Activated CD8-positive, alpha-beta T cell treated with anti-CD3 and anti-CD28 coated beads for 36 hours (primary cell): Measurements from ENCODE around the gene MMP17. TPM values are rescaled to one million over a fixed set of nuclear protein-coding genes. Genes with fewer than 3 reads are reported as not detected.
"Not testable (repeated sequence)": the region's sequence is repeated elsewhere in the genome, so short reads cannot be mapped to it uniquely, and the experiment has no call there.

Source experiments
- ATAC-seq: fragments of 200-7000 bp; cut with Tn5 transposase; one replicate; pipeline ENCODE4 v1.10.0; 2021; ENCODE audit warnings: mild to moderate bottlenecking, moderate library complexity
- CTCF ChIA-PET: fragments of 350-600 bp; sonication (Branson Sonifier 250); formaldehyde crosslinking; loops from one replicate; lab custom pipeline; 2021; ENCODE audit warnings: antibody characterized with exemption; lab: Charles Lee
- POLR2A ChIA-PET: fragments of 350-600 bp; sonication (Branson Sonifier 250); formaldehyde crosslinking; loops from one replicate; lab custom pipeline; 2021; ENCODE audit warnings: antibody characterized with exemption; lab: Charles Lee
- DNase-seq: peaks from one replicate; pipeline ENCODE4 v3.0.0-alpha.2; 2020
- H3K27ac Mint-ChIP-seq: one replicate; pipeline ENCODE4 v1.8.0; 2021; ENCODE audit warnings: mild to moderate bottlenecking, mixed read lengths
- H3K27me3 Mint-ChIP-seq: one replicate; pipeline ENCODE4 v1.8.0; 2021; ENCODE audit warnings: mixed read lengths
- H3K36me3 Mint-ChIP-seq: one replicate; pipeline ENCODE4 v1.8.0; 2021; ENCODE audit warnings: low read depth, mixed read lengths
- H3K4me1 Mint-ChIP-seq: one replicate; pipeline ENCODE4 v1.8.0; 2021; ENCODE audit warnings: low read depth, mixed read lengths
- H3K4me3 Mint-ChIP-seq: one replicate; pipeline ENCODE4 v1.8.0; 2021; ENCODE audit warnings: mild to moderate bottlenecking, moderate library complexity, mixed read lengths
- H3K9me3 Mint-ChIP-seq: one replicate; pipeline ENCODE4 v1.8.0; 2021; ENCODE audit warnings: mixed read lengths
- intact Hi-C: fragments of 100-400 bp; cut with micrococcal nuclease; formaldehyde crosslinking; loops from one replicate; pipeline ENCODE4 v1.10.0; 2022
- total RNA-seq, 2 experiments: library from RNA; stranded (reverse); gene quantifications; one replicate each; pipeline ENCODE4 v1.2.3, GENCODE V29; 2021
- TF ChIP-seq, protein P1 (sequence below): fragments of 200-600 bp; IDR thresholded peaks from one replicate; pipeline ENCODE4 v1.8.0; 2022; ENCODE audit warnings: antibody characterized with exemption, mild to moderate bottlenecking

MMP17 gene
- total RNA-seq, 2 experiments from 2014 or later, result 0.60 TPM; not detected in 1

DNA sequence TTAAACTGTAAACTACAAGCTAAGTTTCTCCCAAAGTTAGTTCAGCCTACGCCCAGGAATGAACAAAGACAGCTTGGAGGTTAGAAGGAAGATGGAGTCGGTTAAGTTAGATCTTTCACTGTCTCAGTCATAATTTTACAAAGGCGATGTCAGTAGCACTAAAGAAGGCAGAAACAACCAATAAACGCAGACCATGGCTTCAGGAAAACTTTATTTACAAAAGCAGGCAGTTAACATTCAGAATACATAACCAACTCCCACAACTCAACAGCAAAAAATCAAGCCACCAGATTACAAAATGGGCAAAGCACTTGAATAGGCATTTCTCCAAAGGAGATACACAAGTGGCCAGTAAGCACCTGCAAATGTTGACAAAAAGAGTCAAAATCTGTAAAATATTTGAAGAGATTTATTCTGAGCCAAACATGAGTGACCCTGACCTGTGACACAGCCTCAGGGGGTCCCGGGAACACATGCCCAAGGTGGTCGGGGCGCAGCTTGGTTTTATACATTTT is 57.4 kb downstream of the MMP17 start:
- H3K27me3 Mint-ChIP-seq, result no peaks in the 10 kb centered on the region
- no peak overlapping the region for H3K4me3 Mint-ChIP-seq
- TF ChIP-seq, protein P1, sequence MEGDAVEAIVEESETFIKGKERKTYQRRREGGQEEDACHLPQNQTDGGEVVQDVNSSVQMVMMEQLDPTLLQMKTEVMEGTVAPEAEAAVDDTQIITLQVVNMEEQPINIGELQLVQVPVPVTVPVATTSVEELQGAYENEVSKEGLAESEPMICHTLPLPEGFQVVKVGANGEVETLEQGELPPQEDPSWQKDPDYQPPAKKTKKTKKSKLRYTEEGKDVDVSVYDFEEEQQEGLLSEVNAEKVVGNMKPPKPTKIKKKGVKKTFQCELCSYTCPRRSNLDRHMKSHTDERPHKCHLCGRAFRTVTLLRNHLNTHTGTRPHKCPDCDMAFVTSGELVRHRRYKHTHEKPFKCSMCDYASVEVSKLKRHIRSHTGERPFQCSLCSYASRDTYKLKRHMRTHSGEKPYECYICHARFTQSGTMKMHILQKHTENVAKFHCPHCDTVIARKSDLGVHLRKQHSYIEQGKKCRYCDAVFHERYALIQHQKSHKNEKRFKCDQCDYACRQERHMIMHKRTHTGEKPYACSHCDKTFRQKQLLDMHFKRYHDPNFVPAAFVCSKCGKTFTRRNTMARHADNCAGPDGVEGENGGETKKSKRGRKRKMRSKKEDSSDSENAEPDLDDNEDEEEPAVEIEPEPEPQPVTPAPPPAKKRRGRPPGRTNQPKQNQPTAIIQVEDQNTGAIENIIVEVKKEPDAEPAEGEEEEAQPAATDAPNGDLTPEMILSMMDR, result no peak
- no peak for DNase-seq
- no peak for ATAC-seq
- no peaks in the 10 kb centered on the region for H3K36me3 Mint-ChIP-seq
- CTCF ChIA-PET, result no interaction called here
- no peak overlapping the region for H3K27ac Mint-ChIP-seq
- peaks cover 6% of the 10 kb centered on the region for H3K9me3 Mint-ChIP-seq
- intact Hi-C loops, result no loop called here
- POLR2A ChIA-PET, result interaction anchor here (1.0 kb wide), 1 partner anchor 256 kb away, joined by 5 read pairs; no protein-coding TSS in a partner anchor
- H3K4me1 Mint-ChIP-seq, result no peaks in the 10 kb centered on the region

- H3K27me3 Mint-ChIP-seq, H3K36me3 Mint-ChIP-seq, intact Hi-C loops, CTCF ChIA-PET, H3K4me1 Mint-ChIP-seq, H3K9me3 Mint-ChIP-seq, POLR2A ChIA-PET, H3K4me3 Mint-ChIP-seq, DNase-seq, H3K27ac Mint-ChIP-seq, ATAC-seq: not testable (repeated sequence)
Measured at GRCh38 chr12:131891722-131892121, 63.5 kb downstream of the MMP17 start.

- no peaks in the 10 kb centered on the region for H3K9me3 Mint-ChIP-seq
- ChIA-PET CTCF (no interaction called here), POLR2A (no interaction called here)
- H3K4me3 Mint-ChIP-seq, result peak overlapping the region; percentile 35
- no peak for DNase-seq
- no peak overlapping the region for H3K27ac Mint-ChIP-seq
- intact Hi-C loops, result no loop called here
- H3K4me1 Mint-ChIP-seq, result peaks cover 9% of the 10 kb centered on the region
- no peaks in the 10 kb centered on the region for H3K36me3 Mint-ChIP-seq
- no peaks in the 10 kb centered on the region for H3K27me3 Mint-ChIP-seq
- no peak for ATAC-seq
- TF ChIP-seq, protein P1, result no peak
Measured at GRCh38 chr12:131892711-131893604, 64.8 kb downstream of the MMP17 start.

DNA sequence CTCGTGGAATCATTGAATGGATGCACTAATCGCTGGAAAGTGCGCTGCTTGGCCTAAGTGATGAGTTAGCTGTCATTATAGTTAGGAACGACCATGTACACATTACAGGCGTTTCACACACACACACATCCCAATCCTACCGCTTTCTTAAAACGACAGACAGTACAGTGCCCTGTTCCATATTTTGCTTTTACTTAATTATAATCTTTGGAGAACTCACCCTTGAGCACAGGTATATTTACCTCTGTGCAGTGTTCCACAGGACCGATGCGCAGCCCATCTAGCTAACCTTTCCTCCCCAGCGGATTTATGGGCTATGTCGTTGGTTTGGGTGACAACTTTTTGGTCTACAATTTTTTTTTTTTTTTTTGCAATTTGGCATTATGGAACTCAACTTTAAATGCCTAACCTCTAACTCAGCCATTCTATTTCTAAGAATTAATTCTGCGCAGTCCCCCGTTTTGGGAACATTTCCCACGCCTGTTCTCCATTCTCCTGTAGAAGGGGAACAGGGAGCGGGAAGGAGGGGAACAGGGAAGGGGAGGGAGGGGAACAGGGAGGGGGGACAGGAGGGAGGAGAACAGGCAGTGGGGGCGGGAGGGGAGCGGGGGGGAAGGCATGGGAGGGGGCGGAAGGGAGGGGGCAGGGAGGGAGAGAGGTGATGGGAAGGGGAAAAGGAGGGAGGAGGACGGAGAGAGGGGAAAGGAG is 65.6 kb downstream of the MMP17 start:
- no peaks in the 10 kb centered on the region for H3K36me3 Mint-ChIP-seq
- ATAC-seq (no peak), DNase-seq (no peak)
- intact Hi-C loops, result no loop called here
- H3K4me1 Mint-ChIP-seq, result peaks cover 9% of the 10 kb centered on the region
- no peaks in the 10 kb centered on the region for H3K27me3 Mint-ChIP-seq
- no peaks in the 10 kb centered on the region for H3K9me3 Mint-ChIP-seq
- TF ChIP-seq, protein P1, result no peak
- peak overlapping the region; percentile 35 for H3K4me3 Mint-ChIP-seq
- ChIA-PET POLR2A (no interaction called here), CTCF (no interaction called here)
- no peak overlapping the region for H3K27ac Mint-ChIP-seq

DNA sequence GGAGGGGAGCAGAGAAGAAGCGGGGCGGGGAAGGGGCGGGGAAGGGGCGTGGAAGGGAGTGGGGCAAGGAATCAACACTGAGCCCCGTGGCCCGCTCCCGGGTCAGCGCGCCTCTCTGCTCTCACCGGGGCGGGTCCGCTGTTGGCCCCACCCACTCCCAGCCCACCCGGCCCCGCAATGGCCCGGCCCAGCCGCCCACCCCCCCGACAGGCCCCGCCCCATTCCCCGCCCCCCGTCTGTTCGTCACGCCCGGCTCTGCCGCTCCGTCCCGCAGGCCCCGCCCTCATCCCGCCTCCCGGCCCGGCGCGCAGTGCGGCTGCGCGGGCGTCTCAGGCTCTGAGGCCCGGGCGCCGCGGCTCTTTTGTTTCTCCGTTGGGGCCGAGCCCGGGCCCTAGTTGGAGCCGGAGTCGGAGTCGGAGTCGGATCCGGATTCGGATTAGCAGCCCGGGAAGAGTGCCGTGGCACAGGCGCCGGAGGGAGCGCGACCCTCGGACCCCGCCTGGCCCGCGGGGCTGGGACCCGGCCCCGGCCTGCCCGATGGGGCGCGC is 66.2 kb downstream of the MMP17 start, which contains the start of gene ULK1:
Gene ULK1, plus strand, starts transcription at position 310 of the 548 bp plus-strand sequence. CDS start 380 bp downstream, outside the sequence.
- CTCF ChIA-PET, result no interaction called here
- Mint-ChIP-seq H3K36me3 (no peaks in the 10 kb centered on the region), H3K27me3 (no peaks in the 10 kb centered on the region), H3K4me1 (peaks cover 9% of the 10 kb centered on the region), H3K9me3 (no peaks in the 10 kb centered on the region), H3K4me3 (peak within 1 kb of the TSS; percentile 78), H3K27ac (peak within 1 kb of the TSS; percentile 71)
- intact Hi-C loops, result no loop called here
- POLR2A ChIA-PET, result no interaction called here
- ATAC-seq (peak; percentile 87), DNase-seq (peak; percentile 94)
- TF ChIP-seq, protein P1, result no peak
